Neuronal stem cell (in vitro differentiated cells): ENCODE results near the gene SLC17A9.

Source experiments
- DNase-seq: peaks from one replicate; pipeline ENCODE4 v3.0.0-alpha.2; 2013; ENCODE audit warnings: low spot score
- H2AFZ ChIP-seq: one replicate; pipeline ENCODE4 v1.6.1; 2013; ENCODE audit warnings: mild to moderate bottlenecking, low read length, inconsistent platforms
- H2AK5ac ChIP-seq: 2 replicates; pipeline ENCODE4 v1.6.1; 2013; ENCODE audit warnings: low read depth, mild to moderate bottlenecking, inconsistent platforms, low read length, moderate library complexity, mixed read lengths
- H2BK120ac ChIP-seq: 2 replicates; pipeline ENCODE4 v1.6.1; 2013; ENCODE audit warnings: low read depth, mild to moderate bottlenecking, inconsistent platforms, low read length, moderate library complexity, mixed read lengths
- H2BK12ac ChIP-seq: one replicate; pipeline ENCODE4 v1.6.1; 2013; ENCODE audit warnings: low read length, inconsistent platforms
- H2BK15ac ChIP-seq: 2 replicates; pipeline ENCODE4 v1.6.1; 2013; ENCODE audit warnings: mild to moderate bottlenecking, low read length, inconsistent platforms, mixed read lengths
- H2BK5ac ChIP-seq: one replicate; pipeline ENCODE4 v1.6.1; 2013; ENCODE audit warnings: inconsistent platforms, mild to moderate bottlenecking, low read length, moderate library complexity
- H3K14ac ChIP-seq: one replicate; pipeline ENCODE4 v1.6.1; 2013; ENCODE audit warnings: low read length, inconsistent platforms
- H3K18ac ChIP-seq: 2 replicates; pipeline ENCODE4 v1.6.1; 2013; ENCODE audit warnings: low read length, inconsistent platforms
- H3K23ac ChIP-seq: 2 replicates; pipeline ENCODE4 v1.6.1; 2013; ENCODE audit warnings: low read depth, mild to moderate bottlenecking, mixed read lengths, low read length, inconsistent platforms; ENCODE audit not compliant: poor library complexity
- H3K27ac ChIP-seq: replicated peaks from 3 replicates; pipeline ENCODE4 v1.5.1; 2013; ENCODE audit warnings: low read length, inconsistent platforms
- H3K27me3 ChIP-seq, 3 experiments: 2 replicates each; pipeline ENCODE4 v1.6.1; 2013; ENCODE audit warnings: low read length in 3 of 3, mild to moderate bottlenecking in 2 of 3, inconsistent platforms in 1 of 3, low read depth in 1 of 3, mixed read lengths in 1 of 3, moderate library complexity in 1 of 3; ENCODE audit not compliant: control insufficient read depth in 3 of 3, insufficient read depth in 3 of 3
- H3K36me3 ChIP-seq, 2 donors: replicated peaks in 1 of 2; 2 replicates each; pipeline ENCODE4 v1.6.1; 2013; ENCODE audit warnings: low read length in 2 of 2; ENCODE audit not compliant: control insufficient read depth in 2 of 2, insufficient read depth in 2 of 2
- H3K4ac ChIP-seq: 2 replicates; pipeline ENCODE4 v1.6.1; 2013; ENCODE audit warnings: inconsistent platforms, mild to moderate bottlenecking, low read length, moderate library complexity
- H3K4me1 ChIP-seq, 2 donors: 1 replicate in 1 of 2; 2 replicates in 1 of 2; pipeline ENCODE4 v1.6.1; 2013; ENCODE audit warnings: low read length in 2 of 2, low read depth in 1 of 2; ENCODE audit not compliant: control insufficient read depth in 2 of 2, insufficient read depth in 1 of 2
- H3K4me2 ChIP-seq: one replicate; pipeline ENCODE4 v1.6.1; 2013; ENCODE audit warnings: mild to moderate bottlenecking, low read length, inconsistent platforms; ENCODE audit not compliant: insufficient read depth, poor library complexity, severe bottlenecking
- H3K4me3 ChIP-seq, 2 donors: 2 replicates each; pipeline ENCODE4 v1.5.1; 2013; ENCODE audit warnings: low read length in 2 of 2, mild to moderate bottlenecking in 2 of 2, inconsistent platforms in 1 of 2, moderate library complexity in 1 of 2
- H3K79me1 ChIP-seq: one replicate; pipeline ENCODE4 v1.6.1; 2013; ENCODE audit warnings: low read depth, mild to moderate bottlenecking, inconsistent platforms, low read length, moderate library complexity
- H3K9ac ChIP-seq: one replicate; pipeline ENCODE4 v1.6.1; 2013; ENCODE audit warnings: mild to moderate bottlenecking, low read depth, low read length, inconsistent platforms; ENCODE audit not compliant: poor library complexity
- H3K9me3 ChIP-seq, 2 donors: replicated peaks in 1 of 2; 2 replicates each; pipeline versions ENCODE3 to v1.6.1; 2013; ENCODE audit warnings: low read length in 2 of 2, mild to moderate bottlenecking in 2 of 2, inconsistent platforms in 1 of 2, low read depth in 1 of 2, mixed read lengths in 1 of 2, moderate library complexity in 1 of 2; ENCODE audit not compliant: control insufficient read depth in 2 of 2, insufficient read depth in 1 of 2
- H4K8ac ChIP-seq: one replicate; pipeline ENCODE4 v1.6.1; 2013; ENCODE audit warnings: low read depth, mild to moderate bottlenecking, inconsistent platforms, low read length, moderate library complexity
- H4K91ac ChIP-seq: one replicate; pipeline ENCODE4 v1.6.1; 2013; ENCODE audit warnings: low read length, low read depth, mild to moderate bottlenecking, inconsistent platforms; ENCODE audit not compliant: poor library complexity
- WGBS, 2 donors: extraction: QIAGEN DNeasy Blood & Tissue Kit; methylation state at CpG; one replicate each; pipeline ENCODE4 v1.1.7; 2013; ENCODE audit warnings: missing lambda C conversion rate in 2 of 2, mixed read lengths in 1 of 2; ENCODE audit not compliant: insufficient read length in 2 of 2, insufficient replicate concordance in 1 of 2; ENCODE audit errors: extremely low coverage in 2 of 2; 5-methylcytosine and 5-hydroxymethylcytosine counted together

The SLC17A9 gene

GRCh38 chr20:62972845-62973745 lies 20.6 kb downstream of the SLC17A9 start:
- H4K91ac ChIP-seq, result no peak overlapping the region
- peak overlapping the region; percentile 77 for H3K4me2 ChIP-seq
- no peak overlapping the region for H3K27ac ChIP-seq
- H3K4me1 ChIP-seq, result peaks cover 7 to 9% of the 10 kb centered on the region in 2 donors
- H3K79me1 ChIP-seq, result no peaks in the 10 kb centered on the region
- H3K14ac ChIP-seq, result peak overlapping the region; percentile 71
- H2BK5ac ChIP-seq, result no peak overlapping the region
- DNase-seq, result no peak
- no peak overlapping the region for H4K8ac ChIP-seq
- no peak overlapping the region for H2BK12ac ChIP-seq
- H2AK5ac ChIP-seq, result peak overlapping the region; percentile 93
- H3K36me3 ChIP-seq, result no peaks in the 10 kb centered on the region
- WGBS, 2 donors, result no CpG with 5 or more reads among the region's 48 CpGs
- peak overlapping the region; percentile 75 for H2BK15ac ChIP-seq
- H3K18ac ChIP-seq, result peak overlapping the region; percentile 93
- H3K4ac ChIP-seq, result no peak overlapping the region
- H3K9me3 ChIP-seq, result peaks cover 0 to 2% of the 10 kb centered on the region in 2 donors
- peak overlapping the region; percentile 81 for H3K9ac ChIP-seq
- H3K27me3 ChIP-seq, result peaks cover 14 to 94% (median 38%) of the 10 kb centered on the region in 3 experiments
- H2BK120ac ChIP-seq, result no peak overlapping the region
- peak overlapping the region; percentile 85 for H3K23ac ChIP-seq
- peak overlapping the region in 1 of 2 donors; percentile 66 for H3K4me3 ChIP-seq
- H2AFZ ChIP-seq, result peak overlapping the region; percentile 81

- Histone ChIP-seq H4K8ac (no peak overlapping the region), H3K27me3 (peaks cover 14 to 97% (median 38%) of the 10 kb centered on the region in 3 experiments)
Observed at GRCh38 chr20:62975251-62975760, 22.8 kb downstream of the SLC17A9 start.

GRCh38 chr20:62975812-62976508 lies 23.5 kb downstream of the SLC17A9 start:
- H3K36me3 ChIP-seq, result no peaks in the 10 kb centered on the region
- peaks cover 0 to 2% of the 10 kb centered on the region in 2 donors for H3K9me3 ChIP-seq
- H3K18ac ChIP-seq, result no peak overlapping the region
- no peak overlapping the region for H3K4ac ChIP-seq
- no peak for DNase-seq
- peaks cover 14 to 97% (median 38%) of the 10 kb centered on the region in 3 experiments for H3K27me3 ChIP-seq
- H3K4me3 ChIP-seq, result no peak overlapping the region
- H4K8ac ChIP-seq, result no peak overlapping the region
- no peak overlapping the region for H2BK5ac ChIP-seq
- no CpG with 5 or more reads among the region's 9 CpGs for WGBS, 2 donors
- no peak overlapping the region for H4K91ac ChIP-seq
- no peak overlapping the region for H3K4me2 ChIP-seq
- H3K79me1 ChIP-seq, result no peaks in the 10 kb centered on the region
- no peak overlapping the region for H3K23ac ChIP-seq
- peak overlapping the region; percentile 55 for H2BK15ac ChIP-seq
- peak overlapping the region; percentile 45 for H3K9ac ChIP-seq
- no peak overlapping the region for H2BK12ac ChIP-seq
- H2AFZ ChIP-seq, result no peak overlapping the region
- peak overlapping the region; percentile 60 for H2AK5ac ChIP-seq
- peak overlapping the region; percentile 68 for H2BK120ac ChIP-seq
- peaks cover 21 to 22% of the 10 kb centered on the region in 2 donors for H3K4me1 ChIP-seq
- H3K14ac ChIP-seq, result no peak overlapping the region
- H3K27ac ChIP-seq, result no peak overlapping the region

More at GRCh38 chr20:62975251-62975760, 22.8 kb downstream of the SLC17A9 start:
- H3K23ac ChIP-seq, result no peak overlapping the region
- no peak overlapping the region for H3K9ac ChIP-seq
- H2BK15ac ChIP-seq, result no peak overlapping the region
- no peak overlapping the region for H3K4me2 ChIP-seq
- H2BK120ac ChIP-seq, result no peak overlapping the region
- H2AK5ac ChIP-seq, result peak overlapping the region; percentile 60
- H3K14ac ChIP-seq, result no peak overlapping the region
- no peak for DNase-seq
- no peak overlapping the region for H2BK12ac ChIP-seq
- H2BK5ac ChIP-seq, result no peak overlapping the region
- no peak overlapping the region for H3K27ac ChIP-seq
- peaks cover 16 to 17% of the 10 kb centered on the region in 2 donors for H3K4me1 ChIP-seq
- H3K4ac ChIP-seq, result no peak overlapping the region
- peak overlapping the region; percentile 57 for H3K18ac ChIP-seq
- H4K91ac ChIP-seq, result no peak overlapping the region
- no peaks in the 10 kb centered on the region for H3K36me3 ChIP-seq
- no peaks in the 10 kb centered on the region for H3K79me1 ChIP-seq
- no CpG with 5 or more reads among the region's 10 CpGs for whole genome bisulfite sequencing, 2 donors
- peaks cover 0 to 2% of the 10 kb centered on the region in 2 donors for H3K9me3 ChIP-seq
- no peak overlapping the region for H3K4me3 ChIP-seq
- H2AFZ ChIP-seq, result no peak overlapping the region
